Activated CD8-positive, alpha-beta memory T cell treated with anti-CD3 and anti-CD28 coated beads, Interleukin-2, amount 50 U/mL, for 24 hours (primary cell): ENCODE results near the gene RPS6KA6.
"Not testable (repeated sequence)": the region's sequence is repeated elsewhere in the genome, so short reads cannot be mapped to it uniquely, and the experiment has no call there.

Source experiments
- DNase-seq: peaks from one replicate; pipeline ENCODE4 v3.0.0-alpha.2; 2020; ENCODE audit errors: extremely low read depth

RPS6KA6 gene

DNA sequence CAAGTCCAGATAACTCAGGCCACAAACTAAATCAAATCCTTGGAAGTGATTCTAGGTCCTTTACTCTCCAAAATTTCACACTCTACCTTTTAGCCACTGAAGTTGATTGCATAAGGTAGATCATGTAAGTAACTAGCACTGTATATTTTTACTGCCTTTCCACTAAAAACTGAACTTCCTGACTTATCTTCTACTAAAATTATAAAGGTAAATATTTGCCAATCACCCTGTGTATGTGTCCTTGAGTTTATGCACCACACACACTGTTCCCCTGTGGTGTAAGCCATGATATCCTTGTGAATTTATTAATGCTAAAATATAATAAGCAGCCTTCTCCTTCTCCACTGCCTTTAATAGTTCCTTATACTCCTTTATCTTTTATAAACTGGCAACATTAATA lies 25.6 kb downstream of the RPS6KA6 start:
- no peak for DNase-seq

DNA sequence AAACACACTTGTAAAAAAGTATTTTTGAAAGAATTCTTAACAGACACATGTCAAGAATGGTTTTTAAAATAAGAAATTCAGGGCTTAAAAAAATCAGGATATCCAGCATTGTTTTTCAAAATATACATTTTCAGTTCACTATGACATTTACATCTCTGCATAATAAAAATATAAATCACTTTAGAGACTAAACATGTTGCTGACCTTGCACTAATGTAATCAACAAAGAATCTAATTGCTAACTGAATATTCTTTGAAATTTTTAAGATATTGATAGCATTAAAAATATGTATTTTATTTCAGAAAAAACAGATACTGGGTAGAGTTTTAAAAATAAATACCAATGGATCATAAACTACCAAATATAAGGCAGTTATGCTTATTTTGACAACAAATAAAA lies 26.4 kb downstream of the RPS6KA6 start:
- no peak for DNase-seq

DNA sequence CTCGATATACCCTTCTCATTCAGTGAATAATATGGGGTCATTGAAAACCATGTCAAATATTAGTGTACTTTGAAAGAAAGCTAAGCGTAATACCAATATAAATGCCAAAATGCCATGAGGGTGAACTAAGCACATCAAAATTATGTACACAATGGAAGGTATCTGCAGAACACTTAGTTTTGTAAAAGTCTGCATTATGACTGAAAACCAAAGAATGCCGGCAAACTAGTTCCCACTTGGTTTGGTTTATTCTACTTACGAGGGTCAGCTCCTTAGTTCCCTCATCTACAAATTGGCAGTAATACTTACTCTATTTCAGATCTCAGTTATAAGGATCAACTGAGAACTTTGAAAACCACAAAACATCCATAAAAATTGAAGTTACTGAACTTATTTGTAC lies 27.3 kb downstream of the RPS6KA6 start:
- DNase-seq, result no peak

DNA sequence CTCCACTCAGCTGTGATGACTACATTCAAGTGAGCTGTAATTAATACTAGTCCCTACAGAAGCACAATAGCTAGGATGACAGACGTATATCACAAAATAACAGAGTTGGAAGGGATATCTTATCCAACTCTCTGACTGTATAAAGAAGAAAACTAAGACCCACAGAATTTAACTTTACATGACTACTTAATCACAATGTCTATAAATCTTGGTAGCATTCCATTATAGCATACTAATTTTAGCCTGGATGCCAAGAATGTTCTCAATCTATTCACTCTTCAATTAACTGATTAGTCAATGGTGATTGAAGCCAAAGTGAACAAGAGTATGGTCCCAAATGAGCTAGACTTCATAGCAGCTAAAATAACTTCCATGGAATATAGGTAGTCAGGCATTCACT lies 31.2 kb downstream of the RPS6KA6 start:
- DNase-seq, result no peak

DNA sequence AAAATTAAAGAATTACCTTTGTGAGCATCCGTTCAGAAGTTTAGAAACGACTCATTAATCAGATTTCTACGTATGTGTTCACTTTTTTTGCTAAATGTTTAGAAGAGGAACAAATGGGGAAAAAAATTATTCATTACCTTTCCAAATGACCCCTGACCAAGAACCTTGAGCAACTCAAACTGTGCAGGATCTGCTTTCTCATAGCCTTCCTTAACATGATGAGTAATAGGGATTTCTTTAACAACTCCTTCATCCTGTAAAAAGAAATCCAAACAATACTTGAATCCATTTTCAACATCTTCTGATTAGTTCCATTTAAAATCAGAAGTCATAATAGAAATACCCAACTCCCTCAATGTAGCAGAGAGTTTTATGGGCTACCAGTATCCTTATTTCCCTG lies 32.1 kb downstream of the RPS6KA6 start:
- no peak for DNase-seq

DNA sequence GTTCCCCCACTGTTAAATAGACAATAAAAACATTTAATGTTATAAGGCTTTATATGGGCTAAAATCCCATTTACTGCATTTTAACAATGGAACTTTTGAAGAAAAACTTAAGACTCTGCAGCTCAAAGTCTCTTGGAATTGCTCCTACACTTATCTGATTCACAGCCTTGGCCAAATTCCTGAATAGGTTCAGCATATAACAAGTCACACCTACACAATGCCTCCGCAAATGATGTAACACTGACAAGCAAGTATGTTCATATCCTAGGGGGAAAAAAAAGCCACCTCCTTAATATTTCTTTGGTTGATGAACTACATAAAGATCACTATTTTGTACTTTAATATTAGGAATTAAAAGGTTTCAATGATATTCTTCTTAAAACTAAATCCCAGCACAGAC lies 34.5 kb downstream of the RPS6KA6 start:
- DNase-seq, result no peak

DNA sequence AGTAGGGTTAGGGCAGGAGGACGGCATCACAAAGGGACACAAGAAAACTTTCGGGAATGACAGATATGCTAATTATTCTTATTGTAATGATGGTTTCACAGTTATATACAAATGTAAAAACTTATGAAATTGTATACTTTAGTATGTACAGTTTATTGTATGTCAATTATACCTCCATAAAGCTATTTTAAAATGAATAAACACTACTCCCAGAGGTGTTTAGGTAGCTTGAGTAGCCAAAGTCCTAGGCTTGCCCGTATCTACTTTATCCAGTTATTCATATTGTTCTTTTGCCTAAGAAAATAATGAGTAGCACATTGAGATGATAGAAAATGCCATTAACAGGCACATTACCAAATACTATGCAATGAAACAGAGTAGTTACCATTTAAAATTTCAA lies 43.0 kb downstream of the RPS6KA6 start:
- DNase-seq, result no peak

DNA sequence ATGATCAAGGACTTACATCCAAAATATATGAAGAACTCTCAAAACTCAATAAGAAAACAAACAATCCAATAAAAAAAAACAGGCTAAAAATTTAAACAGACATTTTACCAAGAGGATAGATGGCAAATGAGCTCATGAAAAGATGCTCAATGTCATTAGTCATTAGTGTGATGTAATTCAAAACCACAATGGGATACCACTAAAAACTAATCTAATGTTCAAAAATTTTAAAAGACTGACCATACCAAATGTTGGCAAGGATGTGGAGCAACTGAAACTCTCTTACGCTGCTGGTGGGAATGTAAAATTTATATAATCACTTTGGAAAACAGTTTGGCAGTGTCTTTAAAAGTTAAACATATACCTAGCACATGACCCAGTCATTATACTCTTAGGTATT lies 43.7 kb downstream of the RPS6KA6 start:
- no peak for DNase-seq

DNA sequence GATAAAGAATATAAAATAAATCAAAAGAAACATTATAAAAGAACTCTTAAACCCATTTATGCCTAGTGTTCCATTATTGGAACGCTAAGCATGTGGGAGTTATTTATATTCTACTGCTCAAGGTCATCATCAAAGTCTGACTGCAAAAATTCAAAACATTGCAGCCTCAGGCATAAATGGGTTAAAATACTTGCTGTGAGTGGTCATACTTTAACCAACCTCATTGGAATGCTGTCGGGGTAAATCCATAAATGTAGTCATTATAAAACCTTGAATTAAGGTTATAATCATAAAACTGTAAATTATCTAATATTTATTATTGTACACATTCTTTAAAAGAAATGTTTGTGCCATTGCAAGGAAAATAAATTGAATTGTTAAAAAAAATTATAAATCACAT lies 55.0 kb downstream of the RPS6KA6 start:
- no peak for DNase-seq

DNA sequence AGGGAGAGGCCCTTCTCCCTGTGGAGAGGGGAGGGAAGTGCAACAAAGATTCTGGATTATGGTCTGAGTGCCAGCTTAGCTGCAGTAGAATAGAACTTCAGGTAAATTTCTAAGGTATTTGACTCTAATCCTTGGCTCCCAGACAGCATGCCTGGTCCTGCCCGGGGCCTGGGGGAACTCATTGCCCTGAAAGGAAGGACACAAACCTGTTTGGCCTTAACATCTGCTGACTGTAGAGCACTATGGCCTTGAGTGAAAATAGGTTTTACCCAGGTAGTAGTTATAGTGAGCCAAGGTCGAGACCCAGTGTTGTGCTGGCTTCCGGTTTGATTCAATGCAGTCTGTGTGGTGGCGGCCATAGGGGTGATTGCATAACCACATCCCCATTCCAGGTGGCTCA lies 64.4 kb downstream of the RPS6KA6 start:
- no peak for DNase-seq

DNA sequence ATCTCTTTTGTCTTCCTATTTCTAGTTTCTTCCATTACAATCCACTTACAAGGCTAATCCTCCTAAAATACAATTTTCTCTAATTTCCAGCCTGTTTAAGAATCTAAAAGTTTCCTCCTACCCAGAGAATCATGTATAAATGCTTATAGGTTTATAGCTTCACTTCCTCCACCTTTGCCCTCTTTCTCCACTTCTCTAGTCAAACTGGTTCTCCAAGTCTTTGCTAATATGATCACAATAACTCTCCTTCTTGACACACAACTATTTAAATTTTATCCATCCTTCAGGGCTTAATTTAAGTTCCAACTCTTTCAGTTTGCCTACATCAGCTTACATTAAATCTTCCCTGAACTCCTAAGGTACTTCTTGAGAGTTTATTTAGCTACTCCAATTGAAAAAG lies 69.2 kb downstream of the RPS6KA6 start:
- no peak for DNase-seq

DNA sequence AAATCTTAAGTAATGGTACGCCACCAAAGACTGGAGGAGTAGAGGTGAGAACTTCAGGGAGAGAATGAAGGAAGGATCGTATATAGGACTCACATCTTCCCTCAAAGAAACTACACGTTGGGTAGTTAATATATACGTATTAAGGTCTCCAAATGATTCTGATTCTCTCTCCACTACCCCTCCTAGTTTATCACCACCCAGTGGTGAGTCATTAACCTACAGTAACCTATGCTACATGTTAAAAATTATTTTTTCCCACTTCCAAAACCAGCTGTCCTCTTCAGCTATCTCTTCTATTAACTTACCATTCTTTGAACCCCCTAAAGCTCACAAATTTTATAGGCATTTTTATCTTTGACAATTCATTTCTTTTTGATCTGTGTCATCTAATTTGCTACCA lies 69.7 kb downstream of the RPS6KA6 start:
- DNase-seq, result no peak

DNA sequence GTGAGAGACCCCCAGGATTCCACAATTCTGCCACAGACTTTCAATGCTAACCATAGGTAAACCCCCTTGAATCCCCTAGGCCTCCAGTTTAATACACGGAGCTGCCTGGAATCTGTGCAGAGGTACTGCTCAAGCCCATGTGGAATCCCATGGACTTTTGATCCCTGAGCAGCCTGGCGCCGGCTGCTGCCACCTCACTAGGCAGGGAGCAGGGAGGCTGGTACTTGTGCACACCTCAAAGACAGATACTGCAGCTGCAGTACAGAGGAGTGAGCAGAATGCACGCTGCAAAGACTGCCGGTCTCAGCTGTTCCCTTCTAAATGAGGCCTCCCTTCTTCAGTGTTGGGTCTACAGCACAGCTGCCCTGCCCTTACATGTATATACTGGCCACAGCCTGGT lies 79.4 kb downstream of the RPS6KA6 start:
- DNase-seq, result no peak

DNA sequence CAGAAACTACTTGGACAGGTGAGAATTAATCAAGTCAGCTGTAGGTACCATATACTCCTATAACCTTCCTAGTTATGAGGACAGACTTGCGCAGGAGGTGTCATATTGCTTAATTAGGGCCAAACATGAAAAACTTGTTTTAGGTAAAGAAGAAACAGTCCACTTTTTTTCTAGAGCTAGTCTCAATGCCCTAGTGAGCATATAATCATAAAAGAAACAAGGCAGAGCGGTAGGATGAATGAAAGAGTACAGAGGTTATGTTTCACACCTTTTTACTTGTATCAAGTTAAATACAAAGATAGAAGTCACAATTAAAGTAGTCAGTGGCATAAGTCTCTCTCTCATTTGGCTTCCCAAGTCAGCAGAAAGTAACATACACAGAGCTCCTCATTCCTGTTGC lies 88.9 kb downstream of the RPS6KA6 start:
- DNase-seq, result no peak

DNA sequence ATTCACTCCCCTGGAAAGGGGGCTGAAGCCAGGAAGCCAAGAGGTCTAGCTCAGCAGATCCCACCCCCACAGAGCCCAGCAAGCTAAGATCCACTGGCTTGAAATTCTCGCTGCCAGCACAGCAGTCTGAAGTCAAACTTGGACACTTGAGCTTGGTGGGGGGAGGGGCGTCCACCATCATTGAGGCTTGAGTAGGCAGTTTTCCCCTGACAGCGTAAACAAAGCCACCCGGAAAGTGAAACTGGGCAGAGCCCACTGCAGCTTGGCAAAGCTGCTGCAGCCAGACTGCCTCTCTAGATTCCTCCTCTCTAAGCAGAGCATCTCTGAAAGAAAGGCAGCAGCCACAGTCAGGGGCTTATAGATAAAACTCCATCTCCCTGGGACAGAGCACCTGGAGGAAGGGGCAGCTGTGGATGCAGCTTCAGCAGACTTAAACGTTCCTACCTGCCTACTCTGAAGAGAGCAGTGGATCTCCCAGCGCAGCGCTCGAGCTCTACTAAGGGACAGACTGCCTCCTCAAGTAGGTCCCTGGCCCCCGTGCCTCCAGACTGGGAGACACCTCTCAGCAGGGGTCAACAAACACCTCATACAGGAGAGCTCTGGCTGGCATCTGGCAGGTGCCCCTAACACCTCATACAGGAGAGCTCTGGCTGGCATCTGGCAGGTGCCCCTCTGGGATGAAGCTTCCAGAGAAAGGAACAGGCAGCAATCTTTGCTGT lies 108.4 kb downstream of the RPS6KA6 start:
- DNase-seq, result not testable (repeated sequence)

DNA sequence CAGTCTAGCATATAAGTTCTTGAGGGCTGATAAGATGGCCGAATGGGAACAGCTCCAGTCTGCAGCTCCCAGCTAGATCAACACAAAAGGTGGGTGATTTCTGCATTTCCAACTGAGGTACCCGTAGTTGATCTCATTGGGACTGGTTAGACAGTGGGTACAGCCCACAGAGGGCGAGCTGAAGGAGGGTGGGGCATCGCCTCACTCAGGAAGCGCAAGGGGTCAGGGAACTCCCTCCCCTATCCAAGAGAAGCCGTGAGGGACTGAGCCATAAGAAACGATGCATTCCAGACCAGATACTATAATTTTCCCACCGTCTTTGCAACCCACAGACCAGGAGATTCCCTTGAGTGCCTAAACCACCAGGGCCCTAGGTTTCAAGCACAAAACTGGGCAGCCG lies 109.0 kb downstream of the RPS6KA6 start:
- DNase-seq, result no peak

DNA sequence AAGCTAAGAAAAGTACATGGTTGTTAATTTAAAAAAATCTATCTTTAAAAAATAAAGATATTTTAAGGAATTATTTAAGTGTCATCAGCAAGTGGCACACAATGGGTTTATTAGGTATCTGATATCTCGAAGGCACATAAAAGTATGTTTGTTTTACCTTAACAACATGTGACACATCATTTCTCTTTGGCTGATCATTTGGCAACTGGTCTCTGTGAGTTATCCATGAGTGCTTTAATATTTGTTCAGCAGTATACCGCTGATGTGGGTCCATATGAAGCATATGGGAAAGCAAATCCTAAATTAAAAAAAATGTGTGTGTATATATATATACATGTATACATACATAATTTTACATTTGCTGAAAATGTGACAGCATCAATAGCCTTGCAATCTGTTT lies 123.2 kb downstream of the RPS6KA6 start:
- no peak for DNase-seq

DNA sequence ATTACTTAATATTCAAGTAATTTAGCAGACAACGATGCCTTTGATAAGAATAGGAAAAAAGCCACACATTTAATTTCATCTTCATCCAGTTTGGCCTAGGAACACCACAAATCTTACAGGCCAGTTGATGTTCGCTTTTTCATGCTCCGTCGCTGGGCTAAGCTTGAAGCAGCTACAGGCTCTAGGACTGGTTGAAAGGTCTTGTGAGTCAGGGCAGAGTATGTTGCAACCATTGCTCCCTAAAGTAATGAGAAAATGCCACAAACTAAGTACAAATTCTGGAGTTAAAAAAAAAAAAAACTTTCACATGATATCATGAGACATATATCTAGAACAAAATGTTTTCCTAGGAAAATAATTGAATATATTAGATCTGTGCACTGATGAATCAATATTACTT lies 123.8 kb downstream of the RPS6KA6 start:
- no peak for DNase-seq

DNA sequence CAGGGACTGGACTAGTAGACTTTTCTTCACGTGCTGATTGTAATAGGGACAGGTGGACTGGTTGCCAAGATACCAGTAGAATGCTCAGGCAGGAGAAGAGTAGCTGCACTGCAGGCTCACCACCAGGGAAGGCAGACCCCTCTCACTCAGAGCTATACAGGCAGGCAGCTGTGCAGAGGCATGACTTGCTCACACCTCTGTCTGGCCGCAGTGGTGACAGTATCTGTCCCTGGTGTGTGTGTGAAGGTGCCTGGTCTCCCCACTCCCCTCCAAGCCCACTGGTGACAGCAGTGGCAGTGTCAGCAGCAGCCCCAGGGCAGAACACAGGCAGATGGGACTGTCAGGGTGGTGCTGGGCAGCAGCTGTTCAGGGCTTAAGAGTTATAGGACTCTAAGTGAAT lies 140.7 kb downstream of the RPS6KA6 start:
- DNase-seq, result no peak

DNA sequence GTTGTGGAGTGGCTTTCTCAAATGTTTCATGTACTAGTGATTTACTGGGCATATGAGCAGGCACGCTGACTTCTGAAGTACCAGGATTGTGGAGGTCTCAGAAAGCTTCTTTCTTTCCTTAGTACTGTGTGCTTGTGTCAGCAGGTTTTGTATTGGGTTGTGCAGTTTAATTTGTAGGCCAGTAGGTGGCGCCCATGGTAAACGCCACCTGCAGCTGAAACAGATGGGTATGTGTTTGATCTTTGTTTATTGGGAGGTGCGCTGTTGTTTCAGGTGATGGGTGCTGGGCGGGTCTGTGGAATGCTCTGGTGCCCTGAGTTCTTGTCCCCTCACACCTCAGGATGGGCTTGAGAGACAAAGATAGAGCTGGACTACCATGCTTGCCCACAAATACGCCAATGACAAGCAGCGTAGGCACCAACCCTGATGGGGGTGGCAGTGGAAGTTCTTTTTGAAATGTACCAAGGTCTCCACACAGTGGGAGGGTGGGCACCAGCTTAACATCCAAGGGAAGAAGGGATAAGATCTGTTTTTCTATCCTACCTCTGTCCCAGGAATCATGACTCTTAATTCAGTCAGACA lies 141.5 kb downstream of the RPS6KA6 start:
- no peak for DNase-seq

DNA sequence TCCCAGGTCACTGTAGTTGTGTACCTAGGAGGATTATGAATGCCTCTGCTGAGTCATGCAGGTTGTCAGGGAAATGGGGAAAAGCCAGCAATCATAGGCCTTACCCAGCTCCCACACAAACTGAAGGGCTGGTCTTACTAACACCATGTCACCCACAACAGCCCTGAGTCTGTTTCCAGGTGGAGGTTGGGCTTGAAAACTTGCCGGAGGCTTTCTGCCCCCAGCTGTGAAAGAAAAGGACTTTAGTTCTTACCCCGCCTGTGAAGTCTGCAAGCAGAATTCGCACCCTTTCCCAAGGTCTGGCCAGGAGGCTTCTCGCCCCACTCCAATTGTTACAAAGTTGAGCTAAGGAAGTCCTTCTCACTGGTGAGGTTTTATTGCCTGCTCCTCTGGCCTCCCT lies 143.9 kb downstream of the RPS6KA6 start:
- DNase-seq, result no peak
